ENCODE measurements around the gene ASPDH. TPM values are rescaled to one million over a fixed set of nuclear protein-coding genes. Genes with fewer than 3 reads are reported as not detected.

ASPDH gene
- polyA plus RNA-seq, 2 donors = not detected

GRCh38 chr19:50481351-50482149 lies 32.2 kb downstream of the ASPDH start:
- Histone ChIP-seq H3K9me3 (ENCODE audit: control insufficient read depth in 2 of 2, insufficient read depth in 1 of 2, low read depth in 1 of 2, low read length in 1 of 2) (peaks cover 0 to 3% of the 10 kb centered on the region in 2 donors), H3K27me3 (ENCODE audit: control insufficient read depth in 1 of 2, insufficient read depth in 2 of 2, low read length in 2 of 2) (no peaks in the 10 kb centered on the region), H3K4me3 (ENCODE audit: low read depth in 1 of 2, low read length in 2 of 2) (no peak overlapping the region), H3K27ac (ENCODE audit: low read depth in 2 of 2, low read length in 1 of 2) (no peak overlapping the region), H3K36me3 (ENCODE audit: control insufficient read depth in 2 of 2, insufficient read depth in 2 of 2, low read length in 1 of 2) (peaks cover 3 to 39% of the 10 kb centered on the region in 2 donors), H3K4me1 (ENCODE audit: control insufficient read depth in 2 of 2, insufficient read depth in 2 of 2, low read length in 1 of 2) (peaks cover 3 to 7% of the 10 kb centered on the region in 2 donors)
- WGBS, 2 donors = 93 to 94% methylated on average over 26 to 27 of the region's 27 CpGs

- Histone ChIP-seq H3K27ac (ENCODE audit: low read depth in 2 of 2, low read length in 1 of 2) (no peak overlapping the region), H3K4me3 (ENCODE audit: low read depth in 1 of 2, low read length in 2 of 2) (no peak overlapping the region), H3K36me3 (ENCODE audit: control insufficient read depth in 2 of 2, insufficient read depth in 2 of 2, low read length in 1 of 2) (peaks cover 3 to 39% of the 10 kb centered on the region in 2 donors), H3K27me3 (ENCODE audit: control insufficient read depth in 1 of 2, insufficient read depth in 2 of 2, low read length in 2 of 2) (no peaks in the 10 kb centered on the region), H3K4me1 (ENCODE audit: control insufficient read depth in 2 of 2, insufficient read depth in 2 of 2, low read length in 1 of 2) (peaks cover 3 to 11% of the 10 kb centered on the region in 2 donors), H3K9me3 (ENCODE audit: control insufficient read depth in 2 of 2, insufficient read depth in 1 of 2, low read depth in 1 of 2, low read length in 1 of 2) (peaks cover 0 to 6% of the 10 kb centered on the region in 2 donors)
- WGBS, 2 donors = 88 to 90% methylated on average over 32 to 37 of the region's 37 CpGs
Observed at GRCh38 chr19:50480281-50481111, 33.2 kb downstream of the ASPDH start.

DNA sequence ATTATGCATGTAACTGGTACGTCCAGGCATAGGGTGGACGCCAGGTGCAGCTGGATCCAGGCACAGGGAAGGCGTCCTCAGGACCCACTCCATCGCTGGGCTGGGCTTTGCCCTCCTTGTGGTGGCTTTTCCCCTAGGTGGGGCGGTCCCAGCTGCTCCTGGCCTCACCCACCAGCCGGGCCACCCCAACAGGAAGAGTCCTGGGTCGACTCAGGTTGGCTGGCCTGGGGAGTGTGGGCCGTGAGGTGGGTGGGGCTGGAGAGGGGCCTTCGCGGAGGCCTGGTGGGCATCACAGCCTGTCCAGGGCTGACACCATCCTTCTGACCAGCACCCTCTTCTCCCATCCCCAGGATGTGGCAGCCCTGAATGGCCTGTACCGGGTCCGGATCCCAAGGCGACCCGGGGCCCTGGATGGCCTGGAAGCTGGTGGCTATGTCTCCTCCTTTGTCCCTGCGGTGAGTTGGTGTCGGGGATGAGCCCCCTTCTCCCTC lies 33.9 kb downstream of the ASPDH start:
- Histone ChIP-seq H3K4me1 (ENCODE audit: control insufficient read depth in 2 of 2, insufficient read depth in 2 of 2, low read length in 1 of 2) (peaks cover 3 to 11% of the 10 kb centered on the region in 2 donors), H3K36me3 (ENCODE audit: control insufficient read depth in 2 of 2, insufficient read depth in 2 of 2, low read length in 1 of 2) (peaks cover 3 to 39% of the 10 kb centered on the region in 2 donors), H3K4me3 (ENCODE audit: low read depth in 1 of 2, low read length in 2 of 2) (no peak overlapping the region), H3K9me3 (ENCODE audit: control insufficient read depth in 2 of 2, insufficient read depth in 1 of 2, low read depth in 1 of 2, low read length in 1 of 2) (peaks cover 0 to 3% of the 10 kb centered on the region in 2 donors), H3K27ac (ENCODE audit: low read depth in 2 of 2, low read length in 1 of 2) (no peak overlapping the region), H3K27me3 (ENCODE audit: control insufficient read depth in 1 of 2, insufficient read depth in 2 of 2, low read length in 2 of 2) (no peaks in the 10 kb centered on the region)
- 94 to 97% methylated on average over 16 of the region's 16 CpGs for WGBS, 2 donors

- Histone ChIP-seq H3K9me3 (ENCODE audit: control insufficient read depth in 2 of 2, insufficient read depth in 1 of 2, low read depth in 1 of 2, low read length in 1 of 2) (peaks cover 0 to 3% of the 10 kb centered on the region in 2 donors), H3K27me3 (ENCODE audit: control insufficient read depth in 1 of 2, insufficient read depth in 2 of 2, low read length in 2 of 2) (no peaks in the 10 kb centered on the region), H3K4me1 (ENCODE audit: control insufficient read depth in 2 of 2, insufficient read depth in 2 of 2, low read length in 1 of 2) (peaks cover 3 to 11% of the 10 kb centered on the region in 2 donors), H3K27ac (ENCODE audit: low read depth in 2 of 2, low read length in 1 of 2) (no peak overlapping the region), H3K4me3 (ENCODE audit: low read depth in 1 of 2, low read length in 2 of 2) (no peak overlapping the region), H3K36me3 (ENCODE audit: control insufficient read depth in 2 of 2, insufficient read depth in 2 of 2, low read length in 1 of 2) (peaks cover 0 to 39% of the 10 kb centered on the region in 2 donors)
- 80 to 85% methylated on average over 19 of the region's 19 CpGs for WGBS, 2 donors
Observed at GRCh38 chr19:50478901-50479715, 34.6 kb downstream of the ASPDH start.

GRCh38 chr19:50477751-50478515 lies 35.8 kb downstream of the ASPDH start:
- Histone ChIP-seq H3K27me3 (ENCODE audit: control insufficient read depth in 1 of 2, insufficient read depth in 2 of 2, low read length in 2 of 2) (no peaks in the 10 kb centered on the region), H3K27ac (ENCODE audit: low read depth in 2 of 2, low read length in 1 of 2) (no peak overlapping the region), H3K9me3 (ENCODE audit: control insufficient read depth in 2 of 2, insufficient read depth in 1 of 2, low read depth in 1 of 2, low read length in 1 of 2) (peaks cover 0 to 3% of the 10 kb centered on the region in 2 donors), H3K36me3 (ENCODE audit: control insufficient read depth in 2 of 2, insufficient read depth in 2 of 2, low read length in 1 of 2) (peaks cover 0 to 34% of the 10 kb centered on the region in 2 donors), H3K4me3 (ENCODE audit: low read depth in 1 of 2, low read length in 2 of 2) (no peak overlapping the region), H3K4me1 (ENCODE audit: control insufficient read depth in 2 of 2, insufficient read depth in 2 of 2, low read length in 1 of 2) (peaks cover 3 to 11% of the 10 kb centered on the region in 2 donors)
- 93 to 96% methylated on average over 17 of the region's 17 CpGs for WGBS, 2 donors

DNA sequence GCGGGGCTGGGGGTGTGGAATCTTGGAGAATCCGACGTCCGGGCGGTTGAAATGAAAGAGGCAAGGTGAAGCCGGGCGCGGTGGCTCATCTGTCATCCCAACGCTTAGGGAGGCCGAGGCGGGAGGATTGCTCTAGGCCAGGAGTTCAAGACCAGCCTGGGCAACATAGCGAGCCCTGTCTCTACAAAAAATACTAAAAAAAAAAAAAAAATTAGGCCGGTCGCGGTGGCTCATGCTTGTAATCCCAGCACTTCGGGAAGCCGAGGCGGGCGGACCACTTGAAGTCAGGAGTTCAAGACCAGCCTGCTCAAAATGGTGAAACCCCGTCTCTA lies 36.8 kb downstream of the ASPDH start:
- Histone ChIP-seq H3K27me3 (ENCODE audit: control insufficient read depth in 1 of 2, insufficient read depth in 2 of 2, low read length in 2 of 2) (no peaks in the 10 kb centered on the region), H3K27ac (ENCODE audit: low read depth in 2 of 2, low read length in 1 of 2) (peak overlapping the region; percentile 64 to 92), H3K36me3 (ENCODE audit: control insufficient read depth in 2 of 2, insufficient read depth in 2 of 2, low read length in 1 of 2) (peaks cover 0 to 28% of the 10 kb centered on the region in 2 donors), H3K4me1 (ENCODE audit: control insufficient read depth in 2 of 2, insufficient read depth in 2 of 2, low read length in 1 of 2) (peaks cover 3 to 11% of the 10 kb centered on the region in 2 donors), H3K9me3 (ENCODE audit: control insufficient read depth in 2 of 2, insufficient read depth in 1 of 2, low read depth in 1 of 2, low read length in 1 of 2) (peaks cover 0 to 3% of the 10 kb centered on the region in 2 donors), H3K4me3 (ENCODE audit: low read depth in 1 of 2, low read length in 2 of 2) (peak overlapping the region; percentile 86 to 88)
- WGBS, 2 donors = 11 to 17% methylated on average over 20 of the region's 20 CpGs

GRCh38 chr19:50476224-50476906 lies 37.3 kb downstream of the ASPDH start, which contains the start of the genes EMC10 and GARIN5A:
Gene EMC10, plus strand, starts transcription at chr19:50476507. Its CDS starts 38 bp downstream, at chr19:50476545.
Gene GARIN5A, minus strand, starts transcription at chr19:50476848. Its CDS starts 460 bp downstream, at chr19:50476388.
- Histone ChIP-seq H3K27me3 (ENCODE audit: control insufficient read depth in 1 of 2, insufficient read depth in 2 of 2, low read length in 2 of 2) (no peaks in the 10 kb centered on the region), H3K4me3 (ENCODE audit: low read depth in 1 of 2, low read length in 2 of 2) (peak within 1 kb of the TSS; percentile 86 to 88), H3K36me3 (ENCODE audit: control insufficient read depth in 2 of 2, insufficient read depth in 2 of 2, low read length in 1 of 2) (peaks cover 0 to 23% of the 10 kb centered on the region in 2 donors), H3K4me1 (ENCODE audit: control insufficient read depth in 2 of 2, insufficient read depth in 2 of 2, low read length in 1 of 2) (peaks cover 3 to 11% of the 10 kb centered on the region in 2 donors), H3K9me3 (ENCODE audit: control insufficient read depth in 2 of 2, insufficient read depth in 1 of 2, low read depth in 1 of 2, low read length in 1 of 2) (peaks cover 0 to 3% of the 10 kb centered on the region in 2 donors), H3K27ac (ENCODE audit: low read depth in 2 of 2, low read length in 1 of 2) (peak within 1 kb of the TSS; percentile 64 to 92)
- 1 to 3% methylated on average over 54 to 58 of the region's 58 CpGs for WGBS, 2 donors

GRCh38 chr19:50475736-50476223 lies 37.9 kb downstream of the ASPDH start:
- 72 to 76% methylated on average over 29 of the region's 29 CpGs for WGBS, 2 donors
- Histone ChIP-seq H3K9me3 (ENCODE audit: control insufficient read depth in 2 of 2, insufficient read depth in 1 of 2, low read depth in 1 of 2, low read length in 1 of 2) (peaks cover 0 to 3% of the 10 kb centered on the region in 2 donors), H3K4me3 (ENCODE audit: low read depth in 1 of 2, low read length in 2 of 2) (peak overlapping the region in 1 of 2 donors; percentile 88), H3K36me3 (ENCODE audit: control insufficient read depth in 2 of 2, insufficient read depth in 2 of 2, low read length in 1 of 2) (peaks cover 0 to 19% of the 10 kb centered on the region in 2 donors), H3K27ac (ENCODE audit: low read depth in 2 of 2, low read length in 1 of 2) (peak overlapping the region in 1 of 2 donors; percentile 92), H3K27me3 (ENCODE audit: control insufficient read depth in 1 of 2, insufficient read depth in 2 of 2, low read length in 2 of 2) (no peaks in the 10 kb centered on the region), H3K4me1 (ENCODE audit: control insufficient read depth in 2 of 2, insufficient read depth in 2 of 2, low read length in 1 of 2) (peaks cover 3 to 11% of the 10 kb centered on the region in 2 donors)

All from esophagus (tissue), 2 donors.